ENCODE measurements around the gene POLQ.
"Not testable (repeated sequence)": the region's sequence is repeated elsewhere in the genome, so short reads cannot be mapped to it uniquely, and the experiment has no call there.

The POLQ gene

GRCh38 chr3:121508389-121508788 lies 37.4 kb downstream of the POLQ start:
- DNase-seq (no peak), ATAC-seq (no peak)

- DNase-seq = no peak
- ATAC-seq = no peak
Observed at GRCh38 chr3:121505256-121505655, 40.5 kb downstream of the POLQ start.

- ATAC-seq = no peak
Observed at GRCh38 chr3:121504618-121505017, 41.2 kb downstream of the POLQ start.

GRCh38 chr3:121496786-121497185 lies 49.0 kb downstream of the POLQ start:
- no peak for ATAC-seq
- DNase-seq = no peak

More at GRCh38 chr3:121504618-121505017, 41.2 kb downstream of the POLQ start:
- no peak for DNase-seq

GRCh38 chr3:121493431-121493830 lies 52.4 kb downstream of the POLQ start:
- ATAC-seq = no peak

GRCh38 chr3:121491683-121492320 lies 54.0 kb downstream of the POLQ start:
- ATAC-seq = no peak
- no peak for DNase-seq

More at GRCh38 chr3:121493431-121493830, 52.4 kb downstream of the POLQ start:
- DNase-seq = no peak

GRCh38 chr3:121490161-121490560 lies 55.6 kb downstream of the POLQ start:
- DNase-seq (no peak), ATAC-seq (no peak)

- no peak for ATAC-seq
- no peak for DNase-seq
Observed at GRCh38 chr3:121488628-121489027, 57.2 kb downstream of the POLQ start.

- ATAC-seq (no peak), DNase-seq (no peak)
Observed at GRCh38 chr3:121483290-121483689, 62.5 kb downstream of the POLQ start.

- no peak for DNase-seq
- ATAC-seq = no peak
Observed at GRCh38 chr3:121482660-121483059, 63.1 kb downstream of the POLQ start.

GRCh38 chr3:121481106-121481880 lies 64.5 kb downstream of the POLQ start:
- ATAC-seq (no peak), DNase-seq (no peak)

GRCh38 chr3:121477589-121477988 lies 68.2 kb downstream of the POLQ start:
- no peak for DNase-seq
- no peak for ATAC-seq

GRCh38 chr3:121473001-121473400 lies 72.8 kb downstream of the POLQ start:
- DNase-seq (no peak), ATAC-seq (no peak)

GRCh38 chr3:121467085-121467484 lies 78.7 kb downstream of the POLQ start:
- ATAC-seq (no peak), DNase-seq (no peak)

GRCh38 chr3:121463745-121464144 lies 82.0 kb downstream of the POLQ start:
- ATAC-seq = no peak
- DNase-seq = no peak

- ATAC-seq (no peak), DNase-seq (no peak)
Observed at GRCh38 chr3:121462565-121462964, 83.2 kb downstream of the POLQ start.

- ATAC-seq, DNase-seq: not testable (repeated sequence)
Observed at GRCh38 chr3:121451752-121452151, 94.0 kb downstream of the POLQ start.

GRCh38 chr3:121443456-121443855 lies 102.3 kb downstream of the POLQ start:
- ATAC-seq (no peak), DNase-seq (no peak)

GRCh38 chr3:121436641-121437040 lies 109.1 kb downstream of the POLQ start:
- ATAC-seq (no peak), DNase-seq (no peak)

GRCh38 chr3:121436074-121436473 lies 109.7 kb downstream of the POLQ start:
- ATAC-seq (no peak), DNase-seq (no peak)

- DNase-seq (peak; percentile 15), ATAC-seq (peak; percentile 82)
Observed at GRCh38 chr3:121431726-121432517, 113.9 kb downstream of the POLQ start.

- DNase-seq (no peak), ATAC-seq (no peak)
Observed at GRCh38 chr3:121430664-121431215, 115.0 kb downstream of the POLQ start.

- DNase-seq (no peak), ATAC-seq (no peak)
Observed at GRCh38 chr3:121424549-121424948, 121.2 kb downstream of the POLQ start.
